ENCODE results near the gene MGA. TPM values are rescaled to one million over a fixed set of nuclear protein-coding genes. Genes with fewer than 3 reads are reported as not detected.

The MGA gene
- polyA plus RNA-seq, 3 donors, result 2.7 to 6.9 (median 4.2) TPM

- peaks cover 23 to 31% of the 10 kb centered on the region in 2 donors for H3K4me1 ChIP-seq (ENCODE audit: control insufficient read depth in 1 of 2, insufficient read depth in 2 of 2, low read length in 2 of 2)
- no peaks in the 10 kb centered on the region for H3K27me3 Mint-ChIP-seq (ENCODE audit: low read depth in 3 of 3)
- H3K79me2 ChIP-seq (ENCODE audit: insufficient read depth, low read length), result peaks cover 100% of the 10 kb centered on the region
- H2AFZ ChIP-seq (ENCODE audit: insufficient read depth, low read depth, low read length, poor library complexity, severe bottlenecking), result no peak overlapping the region
- H3K9me3 ChIP-seq (replicated peaks in 1 of 2; ENCODE audit: control insufficient read depth in 1 of 2, insufficient read depth in 1 of 2, low read length in 2 of 2), result no peaks in the 10 kb centered on the region
- DNase-seq, result peak; percentile 55 to 82 (median 68)
- intact Hi-C loops (cut with micrococcal nuclease), result loop anchor here in 1 of 2 donors (10.0 kb wide), 1 partner anchor 125 kb away; no protein-coding TSS in a partner anchor
- peaks cover 3 to 8% of the 10 kb centered on the region in 2 donors for H3K36me3 Mint-ChIP-seq
- H3K9me3 Mint-ChIP-seq, result no peaks in the 10 kb centered on the region
- no peak overlapping the region for H3K4me3 ChIP-seq (replicated peaks in 1 of 3; ENCODE audit: low read depth in 2 of 3, low read length in 3 of 3)
- WGBS (ENCODE audit: insufficient coverage), result no CpG with 5 or more reads among the region's 1 CpG
- no peak overlapping the region for H3K4me3 Mint-ChIP-seq
- no peak overlapping the region for H3K4me2 ChIP-seq (replicated peaks; ENCODE audit: extremely low read depth, low read length, poor library complexity, severe bottlenecking)
- H3K9ac ChIP-seq (ENCODE audit: insufficient read depth, low read length, poor library complexity, severe bottlenecking), result no peak overlapping the region
- peaks cover 38% of the 10 kb centered on the region for H3K4me1 Mint-ChIP-seq
- no peak overlapping the region for H3K27ac ChIP-seq (ENCODE audit: low read depth in 1 of 2, low read length in 2 of 2)
- H3K27ac Mint-ChIP-seq, result peak overlapping the region in 5 of 7 donors; percentile 15 to 50 (median 33)
- TF ChIP-seq, protein P1, sequence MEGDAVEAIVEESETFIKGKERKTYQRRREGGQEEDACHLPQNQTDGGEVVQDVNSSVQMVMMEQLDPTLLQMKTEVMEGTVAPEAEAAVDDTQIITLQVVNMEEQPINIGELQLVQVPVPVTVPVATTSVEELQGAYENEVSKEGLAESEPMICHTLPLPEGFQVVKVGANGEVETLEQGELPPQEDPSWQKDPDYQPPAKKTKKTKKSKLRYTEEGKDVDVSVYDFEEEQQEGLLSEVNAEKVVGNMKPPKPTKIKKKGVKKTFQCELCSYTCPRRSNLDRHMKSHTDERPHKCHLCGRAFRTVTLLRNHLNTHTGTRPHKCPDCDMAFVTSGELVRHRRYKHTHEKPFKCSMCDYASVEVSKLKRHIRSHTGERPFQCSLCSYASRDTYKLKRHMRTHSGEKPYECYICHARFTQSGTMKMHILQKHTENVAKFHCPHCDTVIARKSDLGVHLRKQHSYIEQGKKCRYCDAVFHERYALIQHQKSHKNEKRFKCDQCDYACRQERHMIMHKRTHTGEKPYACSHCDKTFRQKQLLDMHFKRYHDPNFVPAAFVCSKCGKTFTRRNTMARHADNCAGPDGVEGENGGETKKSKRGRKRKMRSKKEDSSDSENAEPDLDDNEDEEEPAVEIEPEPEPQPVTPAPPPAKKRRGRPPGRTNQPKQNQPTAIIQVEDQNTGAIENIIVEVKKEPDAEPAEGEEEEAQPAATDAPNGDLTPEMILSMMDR (IDR thresholded peaks at IDR 0.05), result no peak
- no peaks in the 10 kb centered on the region for H3K27me3 ChIP-seq (ENCODE audit: control insufficient read depth in 2 of 2, insufficient read depth in 2 of 2, low read length in 2 of 2)
- peaks cover 46% of the 10 kb centered on the region for H4K20me1 ChIP-seq (ENCODE audit: insufficient read depth, low read length)
- H3K36me3 ChIP-seq (replicated peaks in 1 of 2; ENCODE audit: control insufficient read depth in 1 of 2, insufficient read depth in 2 of 2, low read length in 2 of 2), result peaks cover 0 to 5% of the 10 kb centered on the region in 2 donors
These were observed 29.6 kb downstream of the MGA start for GRCh38 chr15:41689834-41690233.

DNA sequence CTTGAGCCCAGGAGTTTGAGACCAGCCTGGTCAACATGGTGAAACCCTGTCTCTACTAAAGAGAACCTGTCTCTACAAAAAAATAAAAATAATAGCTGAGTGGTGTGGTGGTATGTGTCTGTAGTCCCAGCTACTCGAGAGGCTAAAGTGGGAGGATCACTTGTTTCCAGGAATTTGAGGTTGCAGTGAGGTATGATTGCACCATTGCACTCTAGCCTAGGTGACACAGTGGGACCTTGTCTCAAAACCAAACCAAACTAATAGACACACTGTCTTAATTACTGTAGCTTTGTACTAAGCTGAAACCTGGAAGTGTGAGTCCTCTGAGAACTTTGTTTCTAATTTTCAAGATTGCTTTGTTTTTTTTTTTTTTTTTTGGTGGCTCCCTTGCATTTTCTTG lies 30.4 kb downstream of the MGA start:
- H3K4me3 ChIP-seq (replicated peaks in 1 of 3; ENCODE audit: low read depth in 2 of 3, low read length in 3 of 3), result no peak overlapping the region
- no peaks in the 10 kb centered on the region for H3K9me3 ChIP-seq (replicated peaks in 1 of 2; ENCODE audit: control insufficient read depth in 1 of 2, insufficient read depth in 1 of 2, low read length in 2 of 2)
- peaks cover 100% of the 10 kb centered on the region for H3K79me2 ChIP-seq (ENCODE audit: insufficient read depth, low read length)
- H3K9ac ChIP-seq (ENCODE audit: insufficient read depth, low read length, poor library complexity, severe bottlenecking), result no peak overlapping the region
- Mint-ChIP-seq H3K9me3 (no peaks in the 10 kb centered on the region), H3K36me3 (peaks cover 2 to 6% of the 10 kb centered on the region in 2 donors), H3K4me3 (no peak overlapping the region), H3K27me3 (ENCODE audit: low read depth in 3 of 3) (no peaks in the 10 kb centered on the region), H3K27ac (peak overlapping the region in 6 of 7 donors; percentile 19 to 70 (median 42)), H3K4me1 (peaks cover 44% of the 10 kb centered on the region)
- H3K4me2 ChIP-seq (replicated peaks; ENCODE audit: extremely low read depth, low read length, poor library complexity, severe bottlenecking), result no peak overlapping the region
- H2AFZ ChIP-seq (ENCODE audit: insufficient read depth, low read depth, low read length, poor library complexity, severe bottlenecking), result no peak overlapping the region
- peaks cover 0 to under 1% of the 10 kb centered on the region in 2 donors for H3K36me3 ChIP-seq (replicated peaks in 1 of 2; ENCODE audit: control insufficient read depth in 1 of 2, insufficient read depth in 2 of 2, low read length in 2 of 2)
- peaks cover 39% of the 10 kb centered on the region for H4K20me1 ChIP-seq (ENCODE audit: insufficient read depth, low read length)
- intact Hi-C loops (cut with micrococcal nuclease), result loop anchor here in 1 of 2 donors (10.0 kb wide), 1 partner anchor 124 kb away; no protein-coding TSS in a partner anchor
- DNase-seq, result no peak
- H3K27ac ChIP-seq (ENCODE audit: low read depth in 1 of 2, low read length in 2 of 2), result no peak overlapping the region
- WGBS (ENCODE audit: insufficient coverage), result no CpG with 5 or more reads among the region's 1 CpG
- TF ChIP-seq, protein P1 (IDR thresholded peaks at IDR 0.05), result no peak
- H3K4me1 ChIP-seq (ENCODE audit: control insufficient read depth in 1 of 2, insufficient read depth in 2 of 2, low read length in 2 of 2), result peaks cover 29 to 38% of the 10 kb centered on the region in 2 donors
- no peaks in the 10 kb centered on the region for H3K27me3 ChIP-seq (ENCODE audit: control insufficient read depth in 2 of 2, insufficient read depth in 2 of 2, low read length in 2 of 2)
